HEK293 (cell line): ENCODE results near the gene GPT2.

Experiments
- KLF16 ChIP-seq: fragments of 450-650 bp; formaldehyde crosslinking; IDR thresholded peaks from 2 replicates; pipeline ENCODE4 v1.5.1; 2017; ENCODE audit warnings: missing biosample characterization, missing genetic modification characterization
- KLF7 ChIP-seq: fragments of 450-650 bp; formaldehyde crosslinking; IDR thresholded peaks from 2 replicates; pipeline ENCODE4 v1.5.1; 2016; ENCODE audit warnings: missing biosample characterization, missing genetic modification characterization, borderline replicate concordance
- KLF8 ChIP-seq: fragments of 450-650 bp; formaldehyde crosslinking; IDR thresholded peaks from 2 replicates; pipeline ENCODE4 v1.5.1; 2016; ENCODE audit warnings: missing biosample characterization, missing genetic modification characterization
- SCRT1 ChIP-seq: fragments of 450-650 bp; formaldehyde crosslinking; IDR thresholded peaks from 2 replicates; pipeline ENCODE4 v1.5.1; 2016; ENCODE audit warnings: missing biosample characterization, missing genetic modification characterization, borderline replicate concordance
- YY2 ChIP-seq: fragments of 450-650 bp; formaldehyde crosslinking; IDR thresholded peaks from 2 replicates; pipeline ENCODE4 v1.5.1; 2016; ENCODE audit warnings: missing biosample characterization, missing genetic modification characterization
- ZFP3 ChIP-seq: fragments of 450-650 bp; formaldehyde crosslinking; IDR thresholded peaks from 2 replicates; pipeline ENCODE4 v1.5.1; 2016; ENCODE audit warnings: low read depth, missing biosample characterization, missing genetic modification characterization
- ZNF112 ChIP-seq: fragments of 450-650 bp; formaldehyde crosslinking; IDR thresholded peaks from 2 replicates; pipeline ENCODE4 v1.5.0; 2017; ENCODE audit warnings: missing biosample characterization, missing genetic modification characterization
- ZNF114 ChIP-seq: fragments of 450-650 bp; formaldehyde crosslinking; IDR thresholded peaks from 2 replicates; pipeline ENCODE4 v1.5.0; 2017; ENCODE audit warnings: missing biosample characterization, missing genetic modification characterization
- ZNF138 ChIP-seq: fragments of 450-650 bp; formaldehyde crosslinking; IDR thresholded peaks from 2 replicates; pipeline ENCODE4 v1.5.1; 2016; ENCODE audit warnings: missing biosample characterization, missing genetic modification characterization, borderline replicate concordance
- ZNF140 ChIP-seq: fragments of 450-650 bp; formaldehyde crosslinking; IDR thresholded peaks from 2 replicates; pipeline ENCODE4 v1.5.1; 2016; ENCODE audit warnings: missing biosample characterization, missing genetic modification characterization
- ZNF155 ChIP-seq: fragments of 450-650 bp; formaldehyde crosslinking; IDR thresholded peaks from 2 replicates; pipeline ENCODE4 v1.5.1; 2016; ENCODE audit warnings: missing biosample characterization, missing genetic modification characterization
- ZNF174 ChIP-seq: fragments of 450-650 bp; formaldehyde crosslinking; IDR thresholded peaks from 2 replicates; pipeline ENCODE4 v1.5.0; 2017; ENCODE audit warnings: missing biosample characterization, mild to moderate bottlenecking, missing genetic modification characterization
- ZNF214 ChIP-seq: fragments of 450-650 bp; formaldehyde crosslinking; IDR thresholded peaks from 2 replicates; pipeline ENCODE4 v1.5.1; 2017; ENCODE audit warnings: missing biosample characterization, mild to moderate bottlenecking, missing genetic modification characterization, borderline replicate concordance
- ZNF221 ChIP-seq: fragments of 450-650 bp; formaldehyde crosslinking; IDR thresholded peaks from 2 replicates; pipeline ENCODE4 v1.5.1; 2017; ENCODE audit warnings: missing biosample characterization, missing genetic modification characterization, borderline replicate concordance
- ZNF366 ChIP-seq: fragments of 450-650 bp; formaldehyde crosslinking; conservative IDR thresholded peaks from 2 replicates; pipeline ENCODE4 v1.5.1; 2016; ENCODE audit warnings: missing biosample characterization, missing genetic modification characterization
- ZNF37A ChIP-seq: fragments of 450-650 bp; IDR thresholded peaks from 2 replicates; pipeline ENCODE4 v1.5.1; 2018; ENCODE audit warnings: missing biosample characterization, missing genetic modification characterization
- ZNF433 ChIP-seq: fragments of 450-650 bp; formaldehyde crosslinking; IDR thresholded peaks from 2 replicates; pipeline ENCODE4 v1.5.1; 2016; ENCODE audit warnings: missing biosample characterization, missing genetic modification characterization, low read depth
- ZNF514 ChIP-seq: fragments of 450-650 bp; formaldehyde crosslinking; IDR thresholded peaks from 2 replicates; pipeline ENCODE4 v1.5.1; 2016; ENCODE audit warnings: missing biosample characterization, missing genetic modification characterization
- ZNF529 ChIP-seq: fragments of 450-650 bp; formaldehyde crosslinking; IDR thresholded peaks from 2 replicates; pipeline ENCODE4 v1.5.1; 2017; ENCODE audit warnings: missing genetic modification characterization, missing biosample characterization; ENCODE audit not compliant: insufficient replicate concordance
- ZNF549 ChIP-seq: fragments of 450-650 bp; IDR thresholded peaks from 2 replicates; pipeline ENCODE4 v1.5.1; 2018; ENCODE audit warnings: missing biosample characterization, missing genetic modification characterization, mild to moderate bottlenecking, inconsistent platforms, moderate library complexity
- ZNF585B ChIP-seq: fragments of 450-650 bp; formaldehyde crosslinking; IDR thresholded peaks from 2 replicates; pipeline ENCODE4 v1.5.1; 2016; ENCODE audit warnings: missing biosample characterization, missing genetic modification characterization
- ZNF596 ChIP-seq: fragments of 450-650 bp; IDR thresholded peaks from 2 replicates; pipeline ENCODE4 v1.5.0; 2018; ENCODE audit warnings: missing biosample characterization, mild to moderate bottlenecking, missing genetic modification characterization, moderate library complexity
- ZNF747 ChIP-seq: fragments of 450-650 bp; formaldehyde crosslinking; IDR thresholded peaks from 2 replicates; pipeline ENCODE4 v1.5.1; 2016; ENCODE audit warnings: missing biosample characterization, missing genetic modification characterization
- ZNF768 ChIP-seq: fragments of 450-650 bp; formaldehyde crosslinking; IDR thresholded peaks from 2 replicates; pipeline ENCODE4 v1.5.1; 2018; ENCODE audit warnings: missing biosample characterization, mild to moderate bottlenecking, missing genetic modification characterization
- ZSCAN16 ChIP-seq: fragments of 450-650 bp; formaldehyde crosslinking; IDR thresholded peaks from 2 replicates; pipeline ENCODE4 v1.5.1; 2016; ENCODE audit warnings: missing biosample characterization, missing genetic modification characterization
- TF ChIP-seq, protein P1 (sequence below): fragments of 450-650 bp; formaldehyde crosslinking; IDR thresholded peaks from 2 replicates; pipeline ENCODE4 v1.5.0; 2017; ENCODE audit warnings: missing biosample characterization, missing genetic modification characterization, borderline replicate concordance
- TF ChIP-seq, protein P2 (sequence below): fragments of 450-650 bp; IDR thresholded peaks from 2 replicates; pipeline ENCODE4 v1.5.1; 2018; ENCODE audit warnings: missing biosample characterization, mild to moderate bottlenecking, missing genetic modification characterization
- TF ChIP-seq, protein P3 (sequence below): fragments of 450-650 bp; formaldehyde crosslinking; IDR thresholded peaks from 2 replicates; pipeline ENCODE4 v1.5.1; 2017; ENCODE audit warnings: missing biosample characterization, missing genetic modification characterization
- TF ChIP-seq, protein P4 (sequence below): fragments of 450-650 bp; formaldehyde crosslinking; IDR thresholded peaks from 2 replicates; pipeline ENCODE4 v1.5.1; 2016; ENCODE audit warnings: missing biosample characterization, missing genetic modification characterization
- TF ChIP-seq, protein P5 (sequence below): fragments of 450-650 bp; formaldehyde crosslinking; IDR thresholded peaks from 2 replicates; pipeline ENCODE4 v1.5.1; 2017; ENCODE audit warnings: missing biosample characterization, missing genetic modification characterization
- TF ChIP-seq, protein P6 (sequence below): IDR thresholded peaks from 2 replicates; pipeline ENCODE4 v1.6.1; 2011; ENCODE audit warnings: mild to moderate bottlenecking, low read depth, low read length, borderline replicate concordance

GPT2 gene

DNA sequence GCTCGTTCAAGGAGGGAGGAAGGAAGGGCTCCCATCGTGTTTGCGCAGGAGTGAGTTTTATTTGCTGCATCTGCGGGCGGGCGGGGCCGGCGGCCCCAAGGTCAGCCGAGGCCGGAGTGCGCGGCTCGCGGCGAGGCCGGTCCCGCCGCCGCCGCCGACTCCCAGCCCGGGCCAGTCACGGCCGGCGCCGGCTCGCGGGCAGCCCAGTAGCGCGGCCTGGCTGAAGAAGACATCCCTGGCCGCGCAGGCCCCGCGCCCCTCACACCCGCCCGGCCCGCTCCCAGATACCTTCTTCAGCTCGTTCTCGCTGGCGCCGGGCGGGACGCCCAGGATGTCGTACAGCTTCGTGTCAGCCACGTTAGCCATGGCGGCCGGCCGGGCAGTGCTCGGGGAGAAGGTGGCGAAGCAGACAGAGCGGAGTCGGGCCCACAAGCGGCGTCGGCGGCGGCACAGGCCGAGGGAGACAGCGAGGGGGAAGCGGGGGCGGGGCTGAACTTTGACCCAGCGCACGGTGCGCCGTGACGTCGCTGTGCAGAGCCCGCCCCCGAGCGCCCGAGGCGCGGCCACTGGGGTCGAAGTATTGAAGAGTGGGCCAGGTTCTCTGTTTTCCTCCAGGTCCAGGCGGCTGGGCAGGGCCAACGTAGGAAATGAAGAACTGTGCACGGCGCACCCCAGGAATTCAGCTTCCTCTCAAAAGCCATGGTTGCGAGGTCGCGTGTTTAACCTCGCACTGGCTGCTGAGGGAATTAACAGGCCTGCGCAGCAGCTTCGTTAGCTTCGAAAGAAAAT, 89.2 kb downstream of the GPT2 start, which contains the start of gene DNAJA2 (continued):
- TF ChIP-seq ZNF747 (tag by site-specific recombination) (no peak), KLF16 (peak; percentile 92), ZNF366 (tag by site-specific recombination) (no peak), ZNF138 (tag by site-specific recombination) (no peak), YY2 (peak; percentile 72), SCRT1 (tag by site-specific recombination) (no peak), ZFP3 (tag by site-specific recombination) (no peak), ZNF514 (tag by site-specific recombination) (no peak), ZNF37A (tag by site-specific recombination) (no peak), ZNF155 (tag by site-specific recombination) (no peak), ZNF549 (no peak), ZNF221 (tag by site-specific recombination) (no peak), ZNF433 (tag by site-specific recombination) (no peak), ZNF214 (tag by site-specific recombination) (no peak), ZNF529 (tag by site-specific recombination) (no peak), KLF8 (tag by site-specific recombination) (no peak), ZNF596 (tag by site-specific recombination) (no peak), ZNF112 (tag by site-specific recombination) (no peak), ZNF114 (no peak), ZNF140 (tag by site-specific recombination) (no peak), ZSCAN16 (tag by site-specific recombination) (no peak), ZNF585B (no peak), ZNF768 (tag by site-specific recombination) (no peak), KLF7 (tag by site-specific recombination) (no peak), ZNF174 (tag by site-specific recombination) (no peak)
- TF ChIP-seq, protein P1, sequence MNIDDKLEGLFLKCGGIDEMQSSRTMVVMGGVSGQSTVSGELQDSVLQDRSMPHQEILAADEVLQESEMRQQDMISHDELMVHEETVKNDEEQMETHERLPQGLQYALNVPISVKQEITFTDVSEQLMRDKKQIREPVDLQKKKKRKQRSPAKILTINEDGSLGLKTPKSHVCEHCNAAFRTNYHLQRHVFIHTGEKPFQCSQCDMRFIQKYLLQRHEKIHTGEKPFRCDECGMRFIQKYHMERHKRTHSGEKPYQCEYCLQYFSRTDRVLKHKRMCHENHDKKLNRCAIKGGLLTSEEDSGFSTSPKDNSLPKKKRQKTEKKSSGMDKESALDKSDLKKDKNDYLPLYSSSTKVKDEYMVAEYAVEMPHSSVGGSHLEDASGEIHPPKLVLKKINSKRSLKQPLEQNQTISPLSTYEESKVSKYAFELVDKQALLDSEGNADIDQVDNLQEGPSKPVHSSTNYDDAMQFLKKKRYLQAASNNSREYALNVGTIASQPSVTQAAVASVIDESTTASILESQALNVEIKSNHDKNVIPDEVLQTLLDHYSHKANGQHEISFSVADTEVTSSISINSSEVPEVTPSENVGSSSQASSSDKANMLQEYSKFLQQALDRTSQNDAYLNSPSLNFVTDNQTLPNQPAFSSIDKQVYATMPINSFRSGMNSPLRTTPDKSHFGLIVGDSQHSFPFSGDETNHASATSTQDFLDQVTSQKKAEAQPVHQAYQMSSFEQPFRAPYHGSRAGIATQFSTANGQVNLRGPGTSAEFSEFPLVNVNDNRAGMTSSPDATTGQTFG (tag by site-specific recombination): no peak
- TF ChIP-seq, protein P2, sequence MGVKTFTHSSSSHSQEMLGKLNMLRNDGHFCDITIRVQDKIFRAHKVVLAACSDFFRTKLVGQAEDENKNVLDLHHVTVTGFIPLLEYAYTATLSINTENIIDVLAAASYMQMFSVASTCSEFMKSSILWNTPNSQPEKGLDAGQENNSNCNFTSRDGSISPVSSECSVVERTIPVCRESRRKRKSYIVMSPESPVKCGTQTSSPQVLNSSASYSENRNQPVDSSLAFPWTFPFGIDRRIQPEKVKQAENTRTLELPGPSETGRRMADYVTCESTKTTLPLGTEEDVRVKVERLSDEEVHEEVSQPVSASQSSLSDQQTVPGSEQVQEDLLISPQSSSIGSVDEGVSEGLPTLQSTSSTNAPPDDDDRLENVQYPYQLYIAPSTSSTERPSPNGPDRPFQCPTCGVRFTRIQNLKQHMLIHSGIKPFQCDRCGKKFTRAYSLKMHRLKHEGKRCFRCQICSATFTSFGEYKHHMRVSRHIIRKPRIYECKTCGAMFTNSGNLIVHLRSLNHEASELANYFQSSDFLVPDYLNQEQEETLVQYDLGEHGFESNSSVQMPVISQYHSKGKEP (tag by site-specific recombination): 0 out of 2 replicates have a peak, but pooled peaks have one; percentile 31
- TF ChIP-seq, protein P3, sequence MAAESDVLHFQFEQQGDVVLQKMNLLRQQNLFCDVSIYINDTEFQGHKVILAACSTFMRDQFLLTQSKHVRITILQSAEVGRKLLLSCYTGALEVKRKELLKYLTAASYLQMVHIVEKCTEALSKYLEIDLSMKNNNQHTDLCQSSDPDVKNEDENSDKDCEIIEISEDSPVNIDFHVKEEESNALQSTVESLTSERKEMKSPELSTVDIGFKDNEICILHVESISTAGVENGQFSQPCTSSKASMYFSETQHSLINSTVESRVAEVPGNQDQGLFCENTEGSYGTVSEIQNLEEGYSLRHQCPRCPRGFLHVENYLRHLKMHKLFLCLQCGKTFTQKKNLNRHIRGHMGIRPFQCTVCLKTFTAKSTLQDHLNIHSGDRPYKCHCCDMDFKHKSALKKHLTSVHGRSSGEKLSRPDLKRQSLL: no peak
- TF ChIP-seq, protein P4, sequence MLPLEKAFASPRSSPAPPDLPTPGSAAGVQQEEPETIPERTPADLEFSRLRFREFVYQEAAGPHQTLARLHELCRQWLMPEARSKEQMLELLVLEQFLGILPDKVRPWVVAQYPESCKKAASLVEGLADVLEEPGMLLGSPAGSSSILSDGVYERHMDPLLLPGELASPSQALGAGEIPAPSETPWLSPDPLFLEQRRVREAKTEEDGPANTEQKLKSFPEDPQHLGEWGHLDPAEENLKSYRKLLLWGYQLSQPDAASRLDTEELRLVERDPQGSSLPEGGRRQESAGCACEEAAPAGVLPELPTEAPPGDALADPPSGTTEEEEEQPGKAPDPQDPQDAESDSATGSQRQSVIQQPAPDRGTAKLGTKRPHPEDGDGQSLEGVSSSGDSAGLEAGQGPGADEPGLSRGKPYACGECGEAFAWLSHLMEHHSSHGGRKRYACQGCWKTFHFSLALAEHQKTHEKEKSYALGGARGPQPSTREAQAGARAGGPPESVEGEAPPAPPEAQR (tag by site-specific recombination): no peak
- TF ChIP-seq, protein P5, sequence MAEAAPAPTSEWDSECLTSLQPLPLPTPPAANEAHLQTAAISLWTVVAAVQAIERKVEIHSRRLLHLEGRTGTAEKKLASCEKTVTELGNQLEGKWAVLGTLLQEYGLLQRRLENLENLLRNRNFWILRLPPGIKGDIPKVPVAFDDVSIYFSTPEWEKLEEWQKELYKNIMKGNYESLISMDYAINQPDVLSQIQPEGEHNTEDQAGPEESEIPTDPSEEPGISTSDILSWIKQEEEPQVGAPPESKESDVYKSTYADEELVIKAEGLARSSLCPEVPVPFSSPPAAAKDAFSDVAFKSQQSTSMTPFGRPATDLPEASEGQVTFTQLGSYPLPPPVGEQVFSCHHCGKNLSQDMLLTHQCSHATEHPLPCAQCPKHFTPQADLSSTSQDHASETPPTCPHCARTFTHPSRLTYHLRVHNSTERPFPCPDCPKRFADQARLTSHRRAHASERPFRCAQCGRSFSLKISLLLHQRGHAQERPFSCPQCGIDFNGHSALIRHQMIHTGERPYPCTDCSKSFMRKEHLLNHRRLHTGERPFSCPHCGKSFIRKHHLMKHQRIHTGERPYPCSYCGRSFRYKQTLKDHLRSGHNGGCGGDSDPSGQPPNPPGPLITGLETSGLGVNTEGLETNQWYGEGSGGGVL (tag by site-specific recombination): peak; percentile 44
- TF ChIP-seq, protein P6, sequence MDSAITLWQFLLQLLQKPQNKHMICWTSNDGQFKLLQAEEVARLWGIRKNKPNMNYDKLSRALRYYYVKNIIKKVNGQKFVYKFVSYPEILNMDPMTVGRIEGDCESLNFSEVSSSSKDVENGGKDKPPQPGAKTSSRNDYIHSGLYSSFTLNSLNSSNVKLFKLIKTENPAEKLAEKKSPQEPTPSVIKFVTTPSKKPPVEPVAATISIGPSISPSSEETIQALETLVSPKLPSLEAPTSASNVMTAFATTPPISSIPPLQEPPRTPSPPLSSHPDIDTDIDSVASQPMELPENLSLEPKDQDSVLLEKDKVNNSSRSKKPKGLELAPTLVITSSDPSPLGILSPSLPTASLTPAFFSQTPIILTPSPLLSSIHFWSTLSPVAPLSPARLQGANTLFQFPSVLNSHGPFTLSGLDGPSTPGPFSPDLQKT: no peak
